Activated naive CD4-positive, alpha-beta T cell treated with anti-CD3 and anti-CD28 coated beads, Interleukin-2, amount 50 U/mL, for 24 hours (primary cell): ENCODE data around the gene ANXA7.

ENCODE experiments used
- H3K27ac Mint-ChIP-seq: one replicate; pipeline ENCODE4 v1.8.0; 2021; ENCODE audit warnings: mild to moderate bottlenecking, mixed read lengths
- H3K27me3 Mint-ChIP-seq: one replicate; pipeline ENCODE4 v1.8.0; 2021; ENCODE audit warnings: mixed read lengths
- H3K36me3 Mint-ChIP-seq: one replicate; pipeline ENCODE4 v1.8.0; 2021; ENCODE audit warnings: mixed read lengths
- H3K4me1 Mint-ChIP-seq: one replicate; pipeline ENCODE4 v1.8.0; 2021; ENCODE audit warnings: mixed read lengths
- H3K4me3 Mint-ChIP-seq: one replicate; pipeline ENCODE4 v1.8.0; 2021; ENCODE audit warnings: mild to moderate bottlenecking, mixed read lengths
- H3K9me3 Mint-ChIP-seq: one replicate; pipeline ENCODE4 v1.8.0; 2021; ENCODE audit warnings: mixed read lengths

The ANXA7 gene

GRCh38 chr10:73379064-73379748, 34.7 kb downstream of the ANXA7 start:
- peak overlapping the region; percentile 21 for H3K27ac Mint-ChIP-seq
- no peaks in the 10 kb centered on the region for H3K9me3 Mint-ChIP-seq
- peaks cover 20% of the 10 kb centered on the region for H3K36me3 Mint-ChIP-seq
- no peak overlapping the region for H3K4me3 Mint-ChIP-seq
- no peaks in the 10 kb centered on the region for H3K27me3 Mint-ChIP-seq
- H3K4me1 Mint-ChIP-seq, result no peaks in the 10 kb centered on the region

- Mint-ChIP-seq H3K36me3 (peaks cover 22% of the 10 kb centered on the region), H3K4me3 (no peak overlapping the region), H3K4me1 (no peaks in the 10 kb centered on the region), H3K27ac (no peak overlapping the region), H3K27me3 (no peaks in the 10 kb centered on the region), H3K9me3 (no peaks in the 10 kb centered on the region)
Observed at GRCh38 chr10:73376679-73377078, 37.2 kb downstream of the ANXA7 start.

- Mint-ChIP-seq H3K4me3 (no peak overlapping the region), H3K36me3 (peaks cover 25% of the 10 kb centered on the region), H3K9me3 (no peaks in the 10 kb centered on the region), H3K27ac (peak overlapping the region; percentile 68), H3K4me1 (peaks cover 9% of the 10 kb centered on the region), H3K27me3 (no peaks in the 10 kb centered on the region)
Observed at GRCh38 chr10:73368238-73368637, 45.6 kb downstream of the ANXA7 start.

- Mint-ChIP-seq H3K27ac (no peak overlapping the region), H3K4me3 (no peak overlapping the region), H3K4me1 (peaks cover 9% of the 10 kb centered on the region), H3K36me3 (peaks cover 29% of the 10 kb centered on the region), H3K27me3 (no peaks in the 10 kb centered on the region), H3K9me3 (no peaks in the 10 kb centered on the region)
Observed at GRCh38 chr10:73366381-73367298, 47.2 kb downstream of the ANXA7 start.

- peaks cover 9% of the 10 kb centered on the region for H3K4me1 Mint-ChIP-seq
- H3K36me3 Mint-ChIP-seq, result peaks cover 26% of the 10 kb centered on the region
- no peak overlapping the region for H3K27ac Mint-ChIP-seq
- H3K9me3 Mint-ChIP-seq, result no peaks in the 10 kb centered on the region
- no peak overlapping the region for H3K4me3 Mint-ChIP-seq
- H3K27me3 Mint-ChIP-seq, result no peaks in the 10 kb centered on the region
Observed at GRCh38 chr10:73364964-73365363, 48.9 kb downstream of the ANXA7 start.

- H3K27me3 Mint-ChIP-seq, result no peaks in the 10 kb centered on the region
- H3K36me3 Mint-ChIP-seq, result peaks cover 6% of the 10 kb centered on the region
- no peak overlapping the region for H3K27ac Mint-ChIP-seq
- H3K4me3 Mint-ChIP-seq, result no peak overlapping the region
- peaks cover 16% of the 10 kb centered on the region for H3K4me1 Mint-ChIP-seq
- no peaks in the 10 kb centered on the region for H3K9me3 Mint-ChIP-seq
Observed at GRCh38 chr10:73359492-73359891, 54.4 kb downstream of the ANXA7 start.

- Mint-ChIP-seq H3K4me3 (peak within 1 kb of the TSS; percentile 98), H3K9me3 (no peaks in the 10 kb centered on the region), H3K27me3 (no peaks in the 10 kb centered on the region), H3K4me1 (peaks cover 16% of the 10 kb centered on the region), H3K36me3 (peaks cover 6% of the 10 kb centered on the region), H3K27ac (peak within 1 kb of the TSS; percentile 80)
Observed at GRCh38 chr10:73358331-73359279, 55.3 kb downstream of the ANXA7 start, which contains the start of gene CFAP70. Gene CFAP70 (minus strand): TSS chr10:73358864. CDS start chr10:73354796, 4,068 bp downstream.

- peak overlapping the region; percentile 98 for H3K4me3 Mint-ChIP-seq
- no peaks in the 10 kb centered on the region for H3K27me3 Mint-ChIP-seq
- H3K9me3 Mint-ChIP-seq, result no peaks in the 10 kb centered on the region
- peaks cover 16% of the 10 kb centered on the region for H3K4me1 Mint-ChIP-seq
- peaks cover 6% of the 10 kb centered on the region for H3K36me3 Mint-ChIP-seq
- peak overlapping the region; percentile 80 for H3K27ac Mint-ChIP-seq
Observed at GRCh38 chr10:73357821-73358220, 56.0 kb downstream of the ANXA7 start.

GRCh38 chr10:73357166-73357565, 56.7 kb downstream of the ANXA7 start:
- Mint-ChIP-seq H3K27me3 (no peaks in the 10 kb centered on the region), H3K27ac (no peak overlapping the region), H3K4me3 (peak overlapping the region; percentile 71), H3K36me3 (peaks cover 3% of the 10 kb centered on the region), H3K4me1 (peaks cover 16% of the 10 kb centered on the region), H3K9me3 (no peaks in the 10 kb centered on the region)

GRCh38 chr10:73344269-73344668, 69.6 kb downstream of the ANXA7 start:
- H3K36me3 Mint-ChIP-seq, result peaks cover 3% of the 10 kb centered on the region
- no peak overlapping the region for H3K4me3 Mint-ChIP-seq
- no peaks in the 10 kb centered on the region for H3K4me1 Mint-ChIP-seq
- no peaks in the 10 kb centered on the region for H3K27me3 Mint-ChIP-seq
- no peaks in the 10 kb centered on the region for H3K9me3 Mint-ChIP-seq
- no peak overlapping the region for H3K27ac Mint-ChIP-seq

- Mint-ChIP-seq H3K27ac (no peak overlapping the region), H3K27me3 (no peaks in the 10 kb centered on the region), H3K9me3 (no peaks in the 10 kb centered on the region), H3K36me3 (peaks cover 2% of the 10 kb centered on the region), H3K4me1 (no peaks in the 10 kb centered on the region), H3K4me3 (no peak overlapping the region)
Observed at GRCh38 chr10:73340121-73340520, 73.7 kb downstream of the ANXA7 start.

- no peak overlapping the region for H3K4me3 Mint-ChIP-seq
- no peaks in the 10 kb centered on the region for H3K36me3 Mint-ChIP-seq
- H3K27me3 Mint-ChIP-seq, result no peaks in the 10 kb centered on the region
- H3K9me3 Mint-ChIP-seq, result no peaks in the 10 kb centered on the region
- H3K27ac Mint-ChIP-seq, result no peak overlapping the region
- no peaks in the 10 kb centered on the region for H3K4me1 Mint-ChIP-seq
Observed at GRCh38 chr10:73339436-73339835, 74.4 kb downstream of the ANXA7 start.

- H3K4me1 Mint-ChIP-seq, result no peaks in the 10 kb centered on the region
- H3K27me3 Mint-ChIP-seq, result no peaks in the 10 kb centered on the region
- no peaks in the 10 kb centered on the region for H3K36me3 Mint-ChIP-seq
- no peak overlapping the region for H3K27ac Mint-ChIP-seq
- H3K4me3 Mint-ChIP-seq, result no peak overlapping the region
- no peaks in the 10 kb centered on the region for H3K9me3 Mint-ChIP-seq
Observed at GRCh38 chr10:73338801-73339368, 75.0 kb downstream of the ANXA7 start.

GRCh38 chr10:73333202-73333601, 80.7 kb downstream of the ANXA7 start:
- H3K4me3 Mint-ChIP-seq, result no peak overlapping the region
- H3K36me3 Mint-ChIP-seq, result no peaks in the 10 kb centered on the region
- H3K27me3 Mint-ChIP-seq, result no peaks in the 10 kb centered on the region
- H3K4me1 Mint-ChIP-seq, result no peaks in the 10 kb centered on the region
- H3K27ac Mint-ChIP-seq, result no peak overlapping the region
- H3K9me3 Mint-ChIP-seq, result no peaks in the 10 kb centered on the region

- no peaks in the 10 kb centered on the region for H3K4me1 Mint-ChIP-seq
- no peaks in the 10 kb centered on the region for H3K27me3 Mint-ChIP-seq
- H3K27ac Mint-ChIP-seq, result no peak overlapping the region
- H3K9me3 Mint-ChIP-seq, result no peaks in the 10 kb centered on the region
- peaks cover 1% of the 10 kb centered on the region for H3K36me3 Mint-ChIP-seq
- H3K4me3 Mint-ChIP-seq, result no peak overlapping the region
Observed at GRCh38 chr10:73332379-73332778, 81.5 kb downstream of the ANXA7 start.
